A673 (cell line): ENCODE data around the gene NANOS3. TPM values are rescaled to one million over a fixed set of nuclear protein-coding genes. Genes with fewer than 3 reads are reported as not detected.
A peak's percentile ranks its signal among the peaks of the same experiment; 100 is the strongest.

Experiments used
- BruUV-seq: library from RNA; stranded (reverse); fragments of 400-500 nt; replicated peaks from 2 replicates; lab custom pipeline; 2021; lab: Mats Ljungman, UMichigan
- CTCF ChIA-PET: fragments of 300-600 bp; sonication (Branson Sonifier 250); formaldehyde crosslinking; loops from one replicate; lab custom pipeline; 2022; ENCODE audit warnings: antibody characterized with exemption; lab: Charles Lee
- POLR2A ChIA-PET: fragments of 300-600 bp; sonication (Branson Sonifier 250); formaldehyde crosslinking; loops from one replicate; lab custom pipeline; 2022; ENCODE audit warnings: antibody characterized with exemption; ENCODE audit not compliant: low non-redundant PET; lab: Charles Lee
- DNase-seq: peaks from one replicate; pipeline ENCODE4 v3.0.0-alpha.2; 2015; ENCODE audit warnings: low spot score
- H3K27ac ChIP-seq: fragments of 200-600 bp; sonication (generic); 2 replicates; pipeline ENCODE4 v1.5.1; 2016; ENCODE audit warnings: mixed run types, low read depth, mild to moderate bottlenecking, mixed read lengths, antibody characterized with exemption, low read length; ENCODE audit not compliant: poor library complexity, severe bottlenecking
- H3K27me3 ChIP-seq: fragments of 200-600 bp; sonication (generic); replicated peaks from 2 replicates; pipeline ENCODE4 v1.6.1; 2017; ENCODE audit warnings: mixed run types, low read depth, mild to moderate bottlenecking, mixed read lengths, antibody characterized with exemption, low read length; ENCODE audit not compliant: insufficient read depth, poor library complexity
- H3K36me3 ChIP-seq: fragments of 200-600 bp; sonication (generic); 2 replicates; pipeline ENCODE4 v1.6.1; 2016; ENCODE audit warnings: mixed run types, mild to moderate bottlenecking, mixed read lengths, antibody characterized with exemption, low read length; ENCODE audit not compliant: insufficient read depth, poor library complexity, severe bottlenecking
- H3K4me1 ChIP-seq: fragments of 200-600 bp; sonication (generic); 2 replicates; pipeline ENCODE4 v1.6.1; 2017; ENCODE audit warnings: mixed run types, mild to moderate bottlenecking, mixed read lengths, antibody characterized with exemption, low read length; ENCODE audit not compliant: insufficient read depth, poor library complexity, severe bottlenecking
- H3K4me3 ChIP-seq: fragments of 200-600 bp; sonication (generic); 2 replicates; pipeline ENCODE4 v1.5.1; 2016; ENCODE audit warnings: low read depth, mixed run types, mild to moderate bottlenecking, mixed read lengths, low read length; ENCODE audit not compliant: poor library complexity, severe bottlenecking
- H3K9me3 ChIP-seq: fragments of 200-600 bp; sonication (generic); 2 replicates; pipeline ENCODE4 v1.6.1; 2016; ENCODE audit warnings: mixed run types, low read depth, mild to moderate bottlenecking, mixed read lengths, antibody characterized with exemption, low read length; ENCODE audit not compliant: poor library complexity, severe bottlenecking
- CTCF ChIP-seq: fragments of 300-800, 200-600 bp; sonication (generic); conservative IDR thresholded peaks from 2 replicates; pipeline ENCODE4 v1.5.1; 2017; ENCODE audit warnings: low read depth, mild to moderate bottlenecking, antibody characterized with exemption, low read length, moderate library complexity, mixed read lengths
- EZH2 ChIP-seq: fragments of 200-600 bp; sonication (generic); IDR thresholded peaks from 2 replicates; pipeline ENCODE4 v1.6.1; 2017; ENCODE audit warnings: borderline replicate concordance, low read depth, mild to moderate bottlenecking, mixed read lengths, antibody characterized with exemption, low read length; ENCODE audit not compliant: poor library complexity, severe bottlenecking
- intact Hi-C: fragments of 100-400 bp; cut with micrococcal nuclease; formaldehyde crosslinking; loops from one replicate; pipeline ENCODE4 v1.10.0; 2022; ENCODE audit not compliant: unreplicated experiment
- total RNA-seq: library from RNA; stranded (reverse); gene quantifications from 2 replicates; pipeline ENCODE4 v1.2.3, GENCODE V29; 2021

NANOS3 gene
- total RNA-seq, 1 experiment from 2014 or later, result 4.9 TPM

- no peaks in the 10 kb centered on the region for H3K9me3 ChIP-seq
- H3K36me3 ChIP-seq, result no peaks in the 10 kb centered on the region
- no TSS peak for BruUV-seq
- ChIA-PET POLR2A (interaction anchor here (0.7 kb wide), 1 partner anchor 490 kb away, joined by 22 read pairs; no protein-coding TSS in a partner anchor), CTCF (interaction anchor here (0.6 to 0.7 kb wide), 2 partner anchors 13 to 133 kb away, joined by 4 to 16 read pairs; no protein-coding TSS in a partner anchor)
- no peak for DNase-seq
- no peak for TF ChIP-seq CTCF
- no peak for TF ChIP-seq EZH2
- no peaks in the 10 kb centered on the region for H3K27me3 ChIP-seq
- intact Hi-C loops, result no loop called here
- peak overlapping the region; percentile 30 for H3K4me3 ChIP-seq
- H3K27ac ChIP-seq, result peak overlapping the region; percentile 23
- H3K4me1 ChIP-seq, result peaks cover 13% of the 10 kb centered on the region
Measured at GRCh38 chr19:13872339-13872694, 4.6 kb upstream of the NANOS3 start.

GRCh38 chr19:13872695-13873389 is 4.1 kb upstream of the NANOS3 start:
- H3K4me1 ChIP-seq, result peaks cover 13% of the 10 kb centered on the region
- no peaks in the 10 kb centered on the region for H3K36me3 ChIP-seq
- POLR2A ChIA-PET, result interaction anchor here (0.7 kb wide), 1 partner anchor 489 kb away, joined by 22 read pairs; no protein-coding TSS in a partner anchor
- no TSS peak for BruUV-seq
- H3K27ac ChIP-seq, result peak overlapping the region; percentile 23
- H3K9me3 ChIP-seq, result no peaks in the 10 kb centered on the region
- CTCF ChIA-PET, result interaction anchor here (0.6 to 0.7 kb wide), 2 partner anchors 14 to 133 kb away, joined by 4 to 16 read pairs; no protein-coding TSS in a partner anchor
- no peaks in the 10 kb centered on the region for H3K27me3 ChIP-seq
- peak; percentile 62 for DNase-seq
- H3K4me3 ChIP-seq, result peak overlapping the region; percentile 30
- intact Hi-C loops, result no loop called here
- peak; percentile 33; the same call in 1 of the 2 replicates for TF ChIP-seq CTCF
- no peak for TF ChIP-seq EZH2

GRCh38 chr19:13873834-13874515 is 3.0 kb upstream of the NANOS3 start:
- POLR2A ChIA-PET, result no interaction called here
- BruUV-seq, result no TSS peak
- DNase-seq, result no peak
- Histone ChIP-seq H3K27me3 (no peaks in the 10 kb centered on the region), H3K27ac (no peak overlapping the region), H3K4me1 (peaks cover 13% of the 10 kb centered on the region), H3K9me3 (no peaks in the 10 kb centered on the region), H3K4me3 (no peak overlapping the region), H3K36me3 (no peaks in the 10 kb centered on the region)
- CTCF ChIA-PET, result interaction anchor here (0.6 kb wide), 1 partner anchor 12 kb away, joined by 4 read pairs; no protein-coding TSS in a partner anchor
- intact Hi-C loops, result no loop called here
- TF ChIP-seq EZH2 (no peak), CTCF (no peak)
